8988T (cell line): Measurements from ENCODE around the gene CALCOCO1.

Experiments used
- DNase-seq: peaks from one replicate; pipeline ENCODE4 v3.0.0; 2011

CALCOCO1 gene

GRCh38 chr12:53751336-53752191 lies 24.3 kb upstream of the CALCOCO1 start, which contains the start of gene CISTR:
Gene CISTR (minus strand): TSS chr12:53751979.
- no peak for DNase-seq

GRCh38 chr12:53750812-53751335 lies 23.6 kb upstream of the CALCOCO1 start:
- DNase-seq = no peak

DNA sequence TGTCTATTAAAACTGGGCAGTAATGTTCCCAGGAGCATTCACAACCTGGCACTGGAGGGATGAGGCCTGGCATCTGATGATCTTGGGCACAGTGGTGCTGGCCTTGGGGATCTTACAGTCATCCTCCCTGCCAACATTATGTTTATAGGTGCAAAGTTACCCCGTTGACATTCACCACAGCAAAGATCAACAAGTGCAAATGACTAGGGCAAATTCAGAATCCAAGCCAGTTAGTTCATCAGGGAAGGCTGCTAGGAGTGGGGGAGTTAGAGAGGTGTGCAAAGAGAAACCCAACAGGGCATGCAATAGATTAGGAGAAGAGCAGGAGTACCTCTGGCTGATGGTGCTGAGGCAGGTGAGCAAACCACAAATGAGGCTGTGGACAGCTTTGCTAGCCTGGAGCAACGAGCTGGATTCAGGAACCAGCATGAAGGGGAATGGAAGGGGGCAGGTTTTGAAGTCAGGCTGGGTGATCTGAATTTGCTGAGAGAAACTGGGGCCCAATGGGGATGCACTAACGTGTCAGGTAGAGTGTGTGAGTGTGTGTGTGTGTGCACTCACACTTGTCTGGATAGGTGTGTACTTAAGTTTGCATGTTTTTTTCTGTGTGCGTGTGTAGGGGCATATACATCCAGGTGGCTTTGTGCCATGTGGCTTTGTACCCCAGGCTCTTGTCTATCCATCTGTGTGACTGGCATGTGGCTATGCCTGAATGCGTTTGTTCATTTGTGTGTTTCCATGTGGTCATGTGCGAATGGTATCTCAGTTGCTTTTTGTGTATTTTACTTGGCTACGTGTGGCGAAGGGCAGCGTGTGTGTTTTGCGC lies 22.9 kb upstream of the CALCOCO1 start:
- no peak for DNase-seq

- no peak for DNase-seq
Observed at GRCh38 chr12:53748072-53748840, 21.0 kb upstream of the CALCOCO1 start.

GRCh38 chr12:53747095-53747494 lies 19.8 kb upstream of the CALCOCO1 start:
- no peak for DNase-seq

DNA sequence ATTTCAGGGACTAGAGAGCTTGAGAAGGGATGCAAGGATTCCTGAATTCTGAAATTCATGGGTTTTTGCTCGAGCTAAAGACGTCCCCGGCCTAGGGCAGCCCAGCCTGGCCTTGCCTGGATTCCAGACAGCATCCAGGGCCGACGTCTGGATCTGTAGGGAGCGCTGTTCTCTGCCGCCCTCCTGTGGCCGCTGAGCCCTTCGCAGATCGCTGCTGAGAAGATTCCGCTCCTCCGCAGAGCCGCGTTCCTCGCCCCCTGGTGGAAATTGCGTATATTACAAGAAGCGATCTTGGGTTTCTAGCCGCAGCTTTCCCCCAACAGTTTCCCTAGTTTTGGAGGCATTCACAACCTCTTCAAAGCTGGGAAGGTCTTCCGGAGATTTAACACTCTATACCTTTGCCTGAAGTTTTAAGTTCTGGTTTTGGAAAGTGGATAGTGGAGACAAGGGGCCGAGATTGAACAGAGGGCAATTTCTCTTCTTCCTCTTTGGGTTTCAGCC lies 19.4 kb upstream of the CALCOCO1 start:
- DNase-seq = peak; percentile 93

DNA sequence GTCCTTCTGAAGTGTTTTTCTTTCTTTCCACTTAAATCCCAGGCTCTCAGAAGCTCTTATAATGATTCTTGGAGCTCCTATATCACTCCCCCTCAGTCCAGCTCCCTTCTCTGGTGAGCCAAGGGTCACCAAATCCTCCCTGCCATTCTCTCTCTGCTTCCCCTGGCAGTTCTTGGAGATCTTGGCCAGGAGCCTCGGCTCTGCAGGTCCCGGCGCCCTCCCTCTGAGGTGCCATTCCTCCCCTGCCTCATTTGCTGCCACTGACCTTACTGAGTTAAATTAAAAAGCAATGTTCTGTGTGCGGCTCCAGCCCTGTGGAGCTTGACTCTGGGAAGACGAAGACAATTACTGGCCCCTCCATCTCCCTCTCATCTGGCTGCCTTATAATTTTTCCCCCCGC lies 17.5 kb upstream of the CALCOCO1 start:
- no peak for DNase-seq

DNA sequence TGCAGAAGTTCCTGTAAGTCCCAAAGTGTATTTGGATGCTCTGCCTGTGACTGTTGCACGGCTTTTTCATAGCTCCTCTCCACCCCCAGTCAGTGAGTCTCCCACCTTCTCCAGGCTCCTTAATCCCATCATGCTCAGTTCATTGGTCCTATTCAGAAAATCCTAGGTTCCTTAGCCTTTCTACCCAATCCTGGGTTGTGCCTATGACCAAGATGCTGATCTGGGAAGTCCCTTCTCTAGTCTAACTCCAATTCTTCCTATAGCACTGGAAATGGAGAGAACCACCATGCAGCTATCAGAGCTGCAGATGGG lies 16.8 kb upstream of the CALCOCO1 start:
- DNase-seq = no peak

DNA sequence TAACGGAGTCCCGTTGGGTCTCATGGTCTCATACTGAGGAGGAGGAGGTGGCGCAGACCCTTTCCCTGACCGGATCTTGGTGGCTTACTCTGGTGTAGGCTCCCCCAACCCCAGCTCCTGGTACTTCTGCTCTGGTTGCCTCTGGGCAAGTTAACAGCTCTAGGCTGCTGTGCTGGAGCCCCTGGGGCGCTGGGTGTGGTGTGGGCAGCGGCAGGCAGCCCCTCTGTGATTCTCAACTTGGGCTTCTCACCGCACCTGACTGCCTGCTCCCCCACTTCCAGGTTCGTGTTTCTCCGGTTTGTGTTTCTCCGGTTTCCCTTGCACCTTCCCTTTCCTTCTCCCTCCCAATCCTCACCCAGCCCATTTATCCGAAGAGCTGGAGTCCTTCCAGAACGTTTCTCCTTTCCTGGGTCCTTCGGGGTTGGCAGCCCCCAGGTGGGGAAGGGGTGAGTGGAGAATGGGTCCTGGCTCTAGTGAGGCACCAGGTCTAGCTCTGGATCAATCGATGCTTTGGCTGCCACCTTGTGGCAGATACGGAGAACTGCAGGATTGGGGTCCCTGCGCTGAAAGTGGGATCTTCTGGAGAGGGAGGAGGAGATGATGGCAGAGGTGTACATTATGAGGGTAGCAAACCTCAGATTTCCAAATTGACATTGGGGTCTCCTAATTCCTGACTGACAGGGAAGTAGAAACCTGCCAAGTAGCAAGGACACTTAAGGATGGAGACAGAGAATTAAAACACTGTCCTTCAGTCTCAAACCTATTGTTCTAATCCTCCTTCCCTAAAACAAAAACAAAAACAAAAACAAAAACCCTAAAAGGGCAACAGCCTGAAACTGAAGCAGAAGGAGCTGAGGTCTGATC lies 16.2 kb upstream of the CALCOCO1 start:
- peak; percentile 84 for DNase-seq

GRCh38 chr12:53740130-53740491 lies 12.9 kb upstream of the CALCOCO1 start:
- no peak for DNase-seq

DNA sequence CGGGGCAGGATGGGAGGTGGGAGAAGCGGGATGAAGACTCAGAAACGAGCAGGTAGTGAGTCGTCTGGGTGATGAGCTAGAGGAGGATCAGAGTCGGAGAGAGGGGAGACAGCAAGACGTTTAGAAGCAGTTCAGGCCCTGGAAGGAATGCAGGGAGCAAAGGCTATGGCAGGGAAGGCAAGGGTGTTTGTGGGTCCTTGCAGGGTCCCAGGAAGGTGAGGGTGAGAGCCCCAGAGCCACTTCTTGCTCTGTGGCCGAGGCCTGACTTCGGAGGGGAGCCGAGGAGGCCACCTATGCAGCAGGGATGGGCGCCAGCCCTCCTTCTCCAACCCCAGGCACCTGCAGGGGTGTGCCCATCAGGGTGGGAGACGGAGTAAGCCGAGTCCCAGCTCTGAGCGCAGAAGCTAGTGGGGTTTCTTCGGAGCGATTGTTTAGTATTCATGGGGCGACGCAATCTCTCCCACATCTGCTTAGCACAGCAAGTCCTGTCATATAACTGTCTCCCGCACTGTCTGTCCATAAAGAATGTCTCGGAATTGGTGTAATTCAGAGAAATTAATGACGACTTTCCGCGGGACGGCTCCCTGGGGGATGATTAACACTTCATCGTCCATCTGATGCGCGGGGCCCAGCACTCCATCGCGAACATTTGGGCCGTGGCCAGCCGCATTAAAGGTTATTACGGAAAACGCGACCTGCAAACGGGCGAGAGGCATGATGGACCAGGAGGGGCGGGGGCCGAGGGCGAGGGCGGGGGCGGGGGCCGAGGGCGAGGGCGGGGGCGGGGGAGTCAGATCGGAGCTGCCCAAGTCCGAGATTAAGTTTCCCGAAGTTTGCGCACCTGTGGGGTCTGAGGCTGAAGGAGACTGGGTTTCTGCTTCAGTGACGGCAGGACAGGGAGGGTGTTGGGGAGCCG lies 12.2 kb upstream of the CALCOCO1 start:
- DNase-seq = no peak

DNA sequence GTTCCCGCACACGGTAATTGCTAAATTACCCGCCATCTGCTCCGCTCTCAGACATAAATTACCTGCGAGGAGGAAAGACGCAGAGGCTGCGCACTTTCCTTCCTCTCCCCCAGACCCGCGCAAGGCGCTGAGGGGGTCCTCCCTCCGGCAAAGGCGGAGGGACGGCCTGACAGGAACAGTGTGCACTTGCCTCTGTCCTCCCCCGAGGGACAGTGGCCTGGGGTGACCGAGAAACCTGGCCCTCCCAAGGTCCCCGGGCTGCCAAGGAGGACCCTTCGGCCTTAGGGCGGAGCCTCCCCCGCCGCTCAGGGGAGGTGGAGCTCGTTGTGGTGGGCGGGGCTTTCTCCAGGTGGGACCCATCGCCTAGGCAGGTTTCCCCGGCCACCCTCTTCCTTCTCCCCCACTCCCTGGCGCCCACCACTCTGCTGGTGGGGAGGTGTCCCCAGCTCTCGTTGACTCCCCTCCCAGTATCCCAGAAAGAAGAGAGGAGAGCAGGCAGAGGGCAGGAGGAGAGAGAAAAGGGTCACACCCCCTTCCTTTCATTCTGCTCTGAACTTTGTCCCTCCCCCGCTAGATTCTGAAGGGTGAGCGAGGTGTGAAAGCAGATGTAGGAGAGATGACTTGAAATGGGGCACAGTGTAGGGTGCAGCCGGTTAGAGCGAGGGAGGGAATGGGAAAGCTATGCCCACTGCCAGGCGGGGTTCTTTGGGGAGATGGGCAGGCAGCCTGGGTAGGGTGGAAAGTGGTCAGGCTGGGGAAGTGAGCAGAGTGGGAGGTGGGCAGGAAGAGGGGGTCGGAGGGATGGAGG lies 11.4 kb upstream of the CALCOCO1 start:
- DNase-seq = no peak

DNA sequence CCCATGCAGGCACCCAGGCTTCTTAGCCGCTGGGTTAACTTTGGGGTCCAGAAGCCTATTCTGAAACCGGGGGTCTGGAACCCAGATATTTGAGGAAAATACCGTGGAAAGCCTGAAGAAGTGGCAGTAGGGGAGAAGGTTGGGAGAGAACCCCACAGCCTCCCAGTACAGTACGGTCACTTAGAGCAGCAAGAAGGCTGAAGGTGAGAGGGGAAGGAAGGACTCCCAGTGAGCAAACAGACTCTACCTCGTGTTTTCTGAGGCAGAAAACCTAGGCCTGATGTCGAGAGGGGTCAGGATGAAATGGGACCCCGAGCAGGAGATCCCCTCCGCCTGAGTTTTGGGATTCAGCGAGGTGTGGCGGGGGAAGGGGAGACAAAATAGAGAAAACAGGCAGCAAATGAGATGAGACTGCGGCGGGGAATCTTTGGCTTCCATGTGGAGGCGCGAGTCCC lies 10.7 kb upstream of the CALCOCO1 start:
- no peak for DNase-seq

DNA sequence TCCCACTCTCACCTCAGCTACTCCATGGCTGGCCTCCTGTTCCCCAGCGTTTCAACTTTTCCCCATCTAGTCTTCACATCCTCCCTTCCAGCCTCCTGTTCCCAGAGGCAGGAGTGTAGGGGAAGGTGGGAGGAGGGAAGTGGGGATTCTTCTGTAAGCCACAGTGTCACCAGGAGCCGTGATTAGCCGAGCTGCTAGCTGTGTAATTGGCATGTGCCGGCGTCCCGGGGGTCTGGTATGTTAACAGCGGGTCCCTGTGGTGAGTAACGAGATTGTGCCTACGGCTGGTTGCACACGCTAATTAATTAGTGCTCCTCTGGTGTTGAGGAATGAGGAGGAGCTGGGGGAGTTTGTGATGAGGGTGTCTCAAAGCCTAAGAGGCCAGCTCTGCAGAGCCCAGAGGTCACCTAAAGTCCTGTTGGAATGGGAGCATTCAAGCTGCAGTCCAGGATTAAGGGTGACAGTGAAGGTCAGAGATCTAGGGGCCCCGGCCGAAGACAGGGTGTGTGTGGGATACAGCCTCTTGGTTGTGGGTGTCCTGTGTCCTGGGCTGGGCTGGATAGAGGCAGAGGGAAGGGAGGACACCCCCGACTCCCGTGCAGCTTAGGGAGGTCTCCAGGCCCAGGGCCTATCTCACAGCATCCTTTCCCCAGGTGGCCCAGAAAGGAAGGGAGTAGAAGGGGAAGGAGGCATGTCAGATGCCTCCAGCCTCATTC lies 10.0 kb upstream of the CALCOCO1 start:
- no peak for DNase-seq

GRCh38 chr12:53736592-53736991 lies 9.3 kb upstream of the CALCOCO1 start:
- no peak for DNase-seq

- DNase-seq = no peak
Observed at GRCh38 chr12:53735556-53735955, 8.3 kb upstream of the CALCOCO1 start.

DNA sequence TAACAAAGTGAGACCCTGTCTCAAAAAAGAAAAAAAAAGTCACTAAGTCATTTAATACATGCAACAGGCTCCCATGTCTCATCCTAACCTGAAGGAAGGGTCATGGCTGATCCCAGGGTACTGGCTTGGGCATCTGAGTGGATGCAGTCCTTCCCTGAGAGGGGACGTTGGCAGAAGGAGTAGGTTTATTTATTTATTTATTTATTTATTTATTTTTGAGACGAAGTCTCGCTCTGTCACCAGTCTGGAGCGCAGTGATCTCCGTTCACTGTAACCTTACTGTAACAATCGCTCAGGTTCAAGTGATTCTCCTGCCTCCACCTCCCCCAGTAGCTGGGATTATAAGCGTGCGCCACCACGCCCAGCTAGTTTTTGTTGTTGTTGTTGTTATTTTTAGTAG lies 7.2 kb upstream of the CALCOCO1 start:
- no peak for DNase-seq

DNA sequence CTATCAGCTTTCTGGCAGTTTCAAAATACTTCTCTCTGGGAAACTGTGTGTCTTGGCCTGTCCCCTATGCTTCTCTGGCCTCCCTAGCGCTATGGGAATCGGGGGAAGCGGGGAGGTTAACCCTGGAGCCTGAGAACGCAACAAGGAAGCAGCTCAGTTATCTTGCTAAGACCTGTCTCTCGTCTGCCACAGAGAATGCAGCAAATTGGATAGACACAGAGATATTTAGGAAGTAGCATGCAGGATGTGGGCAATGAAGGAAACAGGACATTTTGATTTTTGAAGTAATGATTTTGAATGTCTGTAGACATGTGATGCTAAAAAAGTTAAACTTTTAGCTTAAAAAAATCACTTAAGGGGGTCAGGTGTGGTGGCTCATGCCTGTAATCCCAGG lies 6.6 kb upstream of the CALCOCO1 start:
- no peak for DNase-seq
